GM21447 (cell line): ENCODE measurements around the gene KIF26B.

Experiments
- ATAC-seq: cut with Tn5 transposase; IDR thresholded peaks from one replicate; pipeline ENCODE4 v1.9.1; 2021; ENCODE audit not compliant: unreplicated experiment

The KIF26B gene

GRCh38 chr1:245484176-245484575 lies 329.4 kb downstream of the KIF26B start:
- no peak for ATAC-seq

- ATAC-seq, result no peak
These were observed 331.2 kb downstream of the KIF26B start for GRCh38 chr1:245485996-245486395.

- ATAC-seq, result no peak
These were observed 332.1 kb downstream of the KIF26B start for GRCh38 chr1:245486775-245487470.

GRCh38 chr1:245488346-245489129 lies 333.8 kb downstream of the KIF26B start:
- ATAC-seq, result no peak

- ATAC-seq, result no peak
These were observed 335.1 kb downstream of the KIF26B start for GRCh38 chr1:245489838-245490237.

GRCh38 chr1:245493029-245493428 lies 338.2 kb downstream of the KIF26B start:
- no peak for ATAC-seq

- no peak for ATAC-seq
These were observed 340.9 kb downstream of the KIF26B start for GRCh38 chr1:245495681-245496080.

- ATAC-seq, result no peak
These were observed 345.8 kb downstream of the KIF26B start for GRCh38 chr1:245500546-245500945.

GRCh38 chr1:245501633-245502032 lies 346.8 kb downstream of the KIF26B start:
- ATAC-seq, result no peak

GRCh38 chr1:245503548-245503947 lies 348.8 kb downstream of the KIF26B start:
- ATAC-seq, result no peak

- no peak for ATAC-seq
These were observed 355.4 kb downstream of the KIF26B start for GRCh38 chr1:245510144-245510543.

- ATAC-seq, result no peak
These were observed 357.6 kb downstream of the KIF26B start for GRCh38 chr1:245512181-245512888.

- no peak for ATAC-seq
These were observed 358.3 kb downstream of the KIF26B start for GRCh38 chr1:245512980-245513578.

GRCh38 chr1:245516284-245516759 lies 361.5 kb downstream of the KIF26B start:
- ATAC-seq, result no peak

GRCh38 chr1:245520611-245521010 lies 365.8 kb downstream of the KIF26B start:
- ATAC-seq, result no peak

- no peak for ATAC-seq
These were observed 371.4 kb downstream of the KIF26B start for GRCh38 chr1:245526141-245526540.

- no peak for ATAC-seq
These were observed 373.5 kb downstream of the KIF26B start for GRCh38 chr1:245528258-245528635.

GRCh38 chr1:245530937-245531336 lies 376.2 kb downstream of the KIF26B start:
- no peak for ATAC-seq

GRCh38 chr1:245537992-245538391 lies 383.2 kb downstream of the KIF26B start:
- no peak for ATAC-seq

- no peak for ATAC-seq
These were observed 383.9 kb downstream of the KIF26B start for GRCh38 chr1:245538671-245539070.

GRCh38 chr1:245541369-245541768 lies 386.6 kb downstream of the KIF26B start:
- ATAC-seq, result no peak
